IMR-90 (cell line): Measurements from ENCODE around the gene PKD1. TPM values are rescaled to one million over a fixed set of nuclear protein-coding genes. Genes with fewer than 3 reads are reported as not detected.
"Not testable (repeated sequence)": the region's sequence is repeated elsewhere in the genome, so short reads cannot be mapped to it uniquely, and the experiment has no call there.

ENCODE experiments used
- ATAC-seq: fragments of 200-7000 bp; cut with Tn5 transposase; 2 replicates; pipeline ENCODE4 v1.9.1; 2020; ENCODE audit warnings: low read depth, mild to moderate bottlenecking, moderate library complexity
- BruUV-seq: library from RNA; stranded (reverse); fragments of 400-500 nt; replicated peaks from 2 replicates; lab custom pipeline; 2021; lab: Mats Ljungman, UMichigan
- CTCF ChIA-PET: fragments of 300-600 bp; formaldehyde crosslinking; extraction: SDS; loops from one replicate; lab custom pipeline; 2021; ENCODE audit warnings: antibody characterized with exemption; lab: Yijun Ruan, JAX
- POLR2A ChIA-PET: fragments of 300-600 bp; sonication (Branson Sonifier 250); formaldehyde crosslinking; loops from one replicate; lab custom pipeline; 2022; ENCODE audit warnings: antibody characterized with exemption; ENCODE audit not compliant: unreplicated experiment; lab: Charles Lee
- DNase-seq: peaks from one replicate; pipeline ENCODE4 v3.0.0; 2013
- H2AFZ ChIP-seq: replicated peaks from 2 replicates; pipeline ENCODE3; 2013; ENCODE audit warnings: low read length, mild to moderate bottlenecking; ENCODE audit not compliant: poor library complexity
- H2AK5ac ChIP-seq: 2 replicates; pipeline ENCODE4 v1.6.1; 2013; ENCODE audit warnings: low read depth, low read length, inconsistent platforms
- H2AK9ac ChIP-seq: replicated peaks from 2 replicates; pipeline ENCODE3; 2013; ENCODE audit warnings: mild to moderate bottlenecking, low read depth, low read length, moderate library complexity; ENCODE audit not compliant: poor library complexity
- H2BK120ac ChIP-seq: 2 replicates; pipeline ENCODE4 v1.6.1; 2013; ENCODE audit warnings: low read depth, low read length, inconsistent platforms
- H2BK15ac ChIP-seq: 3 replicates; pipeline ENCODE4 v1.6.1; 2013; ENCODE audit warnings: low read depth, low read length, inconsistent platforms
- H2BK20ac ChIP-seq: 2 replicates; pipeline ENCODE4 v1.6.1; 2013; ENCODE audit warnings: low read depth, mild to moderate bottlenecking, inconsistent platforms, low read length, moderate library complexity
- H2BK5ac ChIP-seq: 2 replicates; pipeline ENCODE4 v1.6.1; 2013; ENCODE audit warnings: mild to moderate bottlenecking, low read depth, low read length, inconsistent platforms; ENCODE audit not compliant: poor library complexity, severe bottlenecking
- H3K14ac ChIP-seq: replicated peaks from 2 replicates; pipeline ENCODE4 v1.6.1; 2013; ENCODE audit warnings: low read depth, low read length, inconsistent platforms
- H3K18ac ChIP-seq: 2 replicates; pipeline ENCODE4 v1.6.1; 2013; ENCODE audit warnings: low read depth, low read length, control low read depth
- H3K23ac ChIP-seq: 2 replicates; pipeline ENCODE4 v1.6.1; 2013; ENCODE audit warnings: low read depth, low read length, inconsistent platforms
- H3K27ac ChIP-seq: 2 replicates; pipeline ENCODE4 v1.5.1; 2013; ENCODE audit warnings: mild to moderate bottlenecking, control low read depth, low read length; ENCODE audit not compliant: insufficient read depth
- H3K27me3 ChIP-seq: 2 replicates; pipeline ENCODE4 v1.6.1; 2013; ENCODE audit warnings: low read length; ENCODE audit not compliant: control insufficient read depth, insufficient read depth
- H3K36me3 ChIP-seq: 2 replicates; pipeline ENCODE4 v1.6.1; 2013; ENCODE audit warnings: low read length, mixed read lengths; ENCODE audit not compliant: control insufficient read depth, insufficient read depth
- H3K4ac ChIP-seq: 2 replicates; pipeline ENCODE4 v1.6.1; 2013; ENCODE audit warnings: low read depth, low read length, inconsistent platforms
- H3K4me1 ChIP-seq: 2 replicates; pipeline ENCODE4 v1.6.1; 2013; ENCODE audit warnings: low read length, mixed read lengths; ENCODE audit not compliant: control insufficient read depth, insufficient read depth
- H3K4me2 ChIP-seq: 2 replicates; pipeline ENCODE4 v1.6.1; 2013; ENCODE audit warnings: low read depth, mild to moderate bottlenecking, control low read depth, low read length, moderate library complexity
- H3K4me3 ChIP-seq: 2 replicates; pipeline ENCODE4 v1.5.1; 2013; ENCODE audit warnings: low read depth, mild to moderate bottlenecking, control low read depth, low read length, moderate library complexity; ENCODE audit not compliant: insufficient read depth
- H3K56ac ChIP-seq: 2 replicates; pipeline ENCODE4 v1.6.1; 2013; ENCODE audit warnings: low read length, inconsistent platforms; ENCODE audit not compliant: insufficient read depth; ENCODE audit errors: extremely low read depth
- H3K79me1 ChIP-seq, 2 experiments: 2 replicates each; pipeline ENCODE4 v1.6.1; 2013; ENCODE audit warnings: low read length in 2 of 2, inconsistent platforms in 1 of 2, low read depth in 1 of 2
- H3K9ac ChIP-seq: 2 replicates; pipeline ENCODE4 v1.6.1; 2013; ENCODE audit warnings: low read depth, low read length, control low read depth
- H3K9me1 ChIP-seq: 2 replicates; pipeline ENCODE4 v1.6.1; 2013; ENCODE audit warnings: low read length, inconsistent platforms; ENCODE audit not compliant: insufficient read depth
- H3K9me3 ChIP-seq: 2 replicates; pipeline ENCODE4 v1.6.1; 2013; ENCODE audit warnings: low read length; ENCODE audit not compliant: control insufficient read depth, insufficient read depth
- H4K20me1 ChIP-seq: 2 replicates; pipeline ENCODE4 v1.6.1; 2013; ENCODE audit warnings: low read length, inconsistent platforms; ENCODE audit not compliant: insufficient read depth
- H4K5ac ChIP-seq: 2 replicates; pipeline ENCODE4 v1.6.1; 2013; ENCODE audit warnings: mild to moderate bottlenecking, low read depth, low read length, control low read depth
- H4K8ac ChIP-seq, 2 experiments: 2 replicates each; pipeline ENCODE4 v1.6.1; 2013; ENCODE audit warnings: low read depth in 2 of 2, low read length in 2 of 2, control low read depth in 1 of 2, inconsistent platforms in 1 of 2
- H4K91ac ChIP-seq: 2 replicates; pipeline ENCODE4 v1.6.1; 2013; ENCODE audit warnings: low read depth, low read length, inconsistent platforms; ENCODE audit not compliant: insufficient read depth
- WGBS, 2 experiments: methylation state at CpG; one replicate each; pipeline versions ENCODE4 v1.1.5 to v1.1.7; 2013; ENCODE audit warnings: missing lambda C conversion rate in 2 of 2; ENCODE audit not compliant: insufficient read length in 1 of 2; ENCODE audit errors: extremely low coverage in 2 of 2; 5-methylcytosine and 5-hydroxymethylcytosine counted together
- dilution Hi-C: fragments of 300-500 bp; cut with HindIII; formaldehyde crosslinking; loops from one replicate; pipeline ENCODE4 v1.14.3; 2018; ENCODE audit warnings: low sequenced_read_pairs; ENCODE audit not compliant: unreplicated experiment
- in situ Hi-C: fragments of 300-500 bp; cut with MboI; formaldehyde crosslinking; loops from 3 replicates; pipeline ENCODE4 v1.14.3; 2019; ENCODE audit warnings: low sequenced_read_pairs, inconsistent platforms, mixed read lengths
- intact Hi-C: fragments of 100-400 bp; cut with micrococcal nuclease; formaldehyde crosslinking; loops from 2 replicates; pipeline ENCODE4 v1.10.0; 2022
- polyA plus RNA-seq, 3 experiments: library from polyadenylated mRNA; depleted of rRNA; stranded (reverse); fragments of >200 nt; gene quantifications; 2 replicates each; pipeline ENCODE4 v1.2.3, GENCODE V29; 2012; ENCODE audit warnings: low replicate concordance in 1 of 3
- total RNA-seq: library from RNA; depleted of rRNA; stranded (reverse); fragments of >200 nt; gene quantifications from 2 replicates; pipeline ENCODE4 v1.2.3, GENCODE V29; 2012

PKD1 gene
- total and polyA plus RNA-seq, 2 of the 4 experiments (the other 2 are of a cell fraction), result 7.9 to 97.3 TPM

DNA sequence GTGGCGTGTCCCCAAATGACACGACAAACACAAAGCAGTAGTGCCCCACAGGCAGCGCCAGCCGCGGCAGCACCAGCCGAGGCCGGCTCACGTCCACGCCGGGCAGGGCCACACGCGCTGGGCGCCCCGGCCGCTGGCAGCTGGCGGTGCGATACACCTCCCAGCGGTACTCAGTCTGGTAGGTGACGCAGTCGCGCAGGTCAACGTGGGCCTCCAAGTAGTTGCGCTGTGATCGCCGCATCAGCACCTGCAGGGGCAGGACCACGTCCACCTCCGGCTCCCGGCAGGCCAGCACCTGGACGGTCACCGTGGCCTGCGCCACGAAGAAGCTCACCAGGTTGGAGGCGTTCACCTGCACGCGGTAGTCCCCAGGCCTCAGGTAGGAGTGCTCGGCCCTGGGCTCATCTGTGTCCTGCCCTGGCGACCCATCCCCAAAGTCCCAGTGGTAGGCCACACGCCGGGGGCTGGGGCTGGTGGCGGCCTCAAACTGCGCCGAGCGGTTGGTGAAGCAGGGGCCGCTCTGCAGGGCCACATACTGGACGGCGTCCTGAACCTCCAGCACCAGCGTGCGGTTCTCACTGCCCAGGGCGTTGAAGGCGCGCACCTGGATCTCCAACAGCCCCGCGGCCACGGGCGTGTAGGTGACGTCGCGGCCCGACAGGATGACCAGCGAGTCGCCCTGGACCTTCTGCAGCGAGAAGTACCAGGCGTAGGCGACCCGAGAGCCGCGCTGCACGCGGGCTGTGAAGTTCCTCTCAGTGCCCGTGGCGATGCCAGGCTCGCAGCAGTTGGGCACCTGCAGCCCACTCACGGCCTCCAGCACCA lies 27.0 kb downstream of the PKD1 start:
- WGBS, 2 experiments, result 97% methylated on average over 51 of the region's 73 CpGs; no CpG with 5 or more reads in 1 of the 2 experiments
- H3K9me1 ChIP-seq, CTCF ChIA-PET, H3K18ac ChIP-seq, H2AK9ac ChIP-seq, in situ Hi-C loops, H3K56ac ChIP-seq, H3K27ac ChIP-seq, H3K79me1 ChIP-seq, H2AK5ac ChIP-seq, POLR2A ChIA-PET, H2BK5ac ChIP-seq, H3K27me3 ChIP-seq, intact Hi-C loops, H3K9me3 ChIP-seq, H2BK20ac ChIP-seq, H3K9ac ChIP-seq, H2BK120ac ChIP-seq, H3K4me2 ChIP-seq, H3K23ac ChIP-seq, ATAC-seq, H3K4ac ChIP-seq, H4K91ac ChIP-seq, BruUV-seq, dilution Hi-C loops, H3K4me1 ChIP-seq, H4K20me1 ChIP-seq, DNase-seq, H2AFZ ChIP-seq, H2BK15ac ChIP-seq, H3K4me3 ChIP-seq, H4K8ac ChIP-seq, H3K14ac ChIP-seq, H4K5ac ChIP-seq: not testable (repeated sequence)
- H3K36me3 ChIP-seq, result peaks cover 49% of the 10 kb centered on the region

DNA sequence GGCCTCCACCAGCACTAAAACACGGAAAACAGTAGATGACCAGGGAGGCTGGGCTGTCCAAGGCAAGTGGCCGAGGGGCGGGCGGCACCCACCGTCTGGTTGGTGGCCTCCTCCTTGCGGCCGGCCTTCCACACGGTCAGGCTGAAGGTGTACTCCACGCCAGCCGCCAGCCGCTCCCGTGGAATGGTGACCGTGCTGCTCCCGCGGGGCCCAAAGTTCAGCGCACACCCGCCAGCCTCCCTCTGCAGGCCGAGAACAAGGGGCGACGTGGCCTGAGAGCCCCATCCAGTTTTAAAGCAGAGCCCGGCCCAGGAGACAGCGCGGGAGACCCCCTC lies 27.9 kb downstream of the PKD1 start:
- H3K23ac ChIP-seq, H3K56ac ChIP-seq, H3K14ac ChIP-seq, H3K18ac ChIP-seq, H2AK9ac ChIP-seq, H2AFZ ChIP-seq, dilution Hi-C loops, intact Hi-C loops, H3K27me3 ChIP-seq, in situ Hi-C loops, H3K9ac ChIP-seq, POLR2A ChIA-PET, H3K79me1 ChIP-seq, H3K9me3 ChIP-seq, BruUV-seq, ATAC-seq, CTCF ChIA-PET, H3K4me3 ChIP-seq, H3K4me2 ChIP-seq, H2BK20ac ChIP-seq, H3K4me1 ChIP-seq, DNase-seq, H2BK15ac ChIP-seq, H4K5ac ChIP-seq, H3K9me1 ChIP-seq, H4K20me1 ChIP-seq: not testable (repeated sequence)
- Histone ChIP-seq H2BK120ac (peak overlapping the region; percentile 72; the same call in 1 of the 2 replicates), H4K8ac (peak overlapping the region in 1 of 2 experiments; percentile 67; a peak in 1 of 4 replicates), H3K4ac (peak overlapping the region; percentile 46; the same call in 1 of the 2 replicates), H2AK5ac (0 out of 2 replicates have a peak overlapping the region, but pooled peaks have one; percentile 64), H3K27ac (peak overlapping the region; percentile 72), H3K36me3 (peaks cover 51% of the 10 kb centered on the region), H2BK5ac (peak overlapping the region; percentile 22), H4K91ac (peak overlapping the region; percentile 32; the same call in 1 of the 2 replicates)
- WGBS, 2 experiments, result 90% methylated on average over 2 of the region's 23 CpGs; no CpG with 5 or more reads in 1 of the 2 experiments
